Activated T-helper 1 cell treated with anti-CD3 and anti-CD28 coated beads, Interleukin-12 subunit alpha, Interleukin-12 subunit beta, Interleukin-2, Interleukin-4 antibody, amounts not matched to agents 30 ng/mL and 10 ng/mL and 1 ng/mL, durations not matched to agents 14 hours and 24 hours and 36 hours (primary cell): ENCODE measurements around the gene A2M. TPM values are rescaled to one million over a fixed set of nuclear protein-coding genes. Genes with fewer than 3 reads are reported as not detected.

ENCODE experiments used
- DNase-seq: peaks from one replicate; pipeline ENCODE4 v3.0.0; 2021; ENCODE audit warnings: low spot score
- H3K27ac Mint-ChIP-seq: one replicate; pipeline ENCODE4 v1.8.0; 2021; ENCODE audit warnings: mild to moderate bottlenecking, mixed read lengths
- H3K27me3 Mint-ChIP-seq: one replicate; pipeline ENCODE4 v1.8.0; 2022; ENCODE audit warnings: mild to moderate bottlenecking, moderate library complexity, mixed read lengths; ENCODE audit not compliant: insufficient read depth
- H3K36me3 Mint-ChIP-seq: one replicate; pipeline ENCODE4 v1.8.0; 2021; ENCODE audit warnings: low read depth, mixed read lengths
- H3K4me1 Mint-ChIP-seq: one replicate; pipeline ENCODE4 v1.8.0; 2021; ENCODE audit warnings: low read depth, mixed read lengths
- H3K4me3 Mint-ChIP-seq: one replicate; pipeline ENCODE4 v1.8.0; 2021; ENCODE audit warnings: mild to moderate bottlenecking, moderate library complexity, mixed read lengths
- H3K9me3 Mint-ChIP-seq: one replicate; pipeline ENCODE4 v1.8.0; 2021; ENCODE audit warnings: mixed read lengths
- intact Hi-C: fragments of 100-400 bp; cut with micrococcal nuclease; formaldehyde crosslinking; loops from one replicate; pipeline ENCODE4 v1.15.1; 2024
- total RNA-seq: library from RNA; stranded (reverse); gene quantifications from 2 replicates; pipeline ENCODE4 v1.2.3, GENCODE V29; 2022

The A2M gene
- total RNA-seq, 1 donor from 2014 or later, result not detected

DNA sequence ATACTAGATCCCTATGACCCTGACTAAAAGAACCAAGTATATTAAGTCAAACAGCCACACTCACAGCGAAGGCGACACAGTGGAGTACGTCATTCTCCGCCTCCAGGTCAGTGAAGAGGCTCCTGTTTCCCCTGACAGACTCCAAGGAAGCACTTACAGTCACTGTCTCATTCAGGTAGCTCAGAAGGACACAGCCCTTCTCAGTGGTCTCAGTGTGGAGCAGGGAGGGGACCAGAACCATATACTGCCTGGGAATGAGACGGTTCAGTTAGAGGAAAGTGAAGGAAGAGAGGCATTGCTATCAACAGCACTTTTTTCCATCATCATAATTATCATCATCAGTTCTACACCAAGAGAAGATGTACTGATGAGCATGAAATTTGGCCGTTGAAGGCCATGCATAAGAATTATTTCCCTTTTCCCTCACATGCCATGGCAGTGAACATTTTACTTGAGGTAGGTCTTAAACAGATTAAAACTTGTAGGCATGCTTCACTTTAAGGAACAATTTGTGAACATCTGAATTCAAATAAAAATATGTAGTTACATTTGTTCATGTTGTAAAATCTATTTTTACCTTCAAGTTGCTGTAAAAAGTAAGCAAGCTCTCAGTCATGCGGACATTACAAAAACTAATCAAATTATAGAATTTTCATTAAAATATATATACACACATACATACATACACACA, 2.3 kb downstream of the A2M start:
- intact Hi-C loops, result no loop called here

GRCh38 chr12:9112076-9112853, 3.5 kb downstream of the A2M start:
- Mint-ChIP-seq H3K4me1 (peaks cover 11% of the 10 kb centered on the region), H3K4me3 (no peak overlapping the region), H3K27me3 (peaks cover 3% of the 10 kb centered on the region), H3K36me3 (no peaks in the 10 kb centered on the region), H3K27ac (no peak overlapping the region), H3K9me3 (no peaks in the 10 kb centered on the region)
- no peak for DNase-seq
- intact Hi-C loops, result no loop called here

More for the DNA sequence above, 2.3 kb downstream of the A2M start:
- no peak overlapping the region for H3K4me3 Mint-ChIP-seq
- H3K9me3 Mint-ChIP-seq, result no peaks in the 10 kb centered on the region
- H3K27me3 Mint-ChIP-seq, result peaks cover 3% of the 10 kb centered on the region
- DNase-seq, result no peak
- no peaks in the 10 kb centered on the region for H3K36me3 Mint-ChIP-seq
- H3K4me1 Mint-ChIP-seq, result peaks cover 11% of the 10 kb centered on the region
- no peak overlapping the region for H3K27ac Mint-ChIP-seq

DNA sequence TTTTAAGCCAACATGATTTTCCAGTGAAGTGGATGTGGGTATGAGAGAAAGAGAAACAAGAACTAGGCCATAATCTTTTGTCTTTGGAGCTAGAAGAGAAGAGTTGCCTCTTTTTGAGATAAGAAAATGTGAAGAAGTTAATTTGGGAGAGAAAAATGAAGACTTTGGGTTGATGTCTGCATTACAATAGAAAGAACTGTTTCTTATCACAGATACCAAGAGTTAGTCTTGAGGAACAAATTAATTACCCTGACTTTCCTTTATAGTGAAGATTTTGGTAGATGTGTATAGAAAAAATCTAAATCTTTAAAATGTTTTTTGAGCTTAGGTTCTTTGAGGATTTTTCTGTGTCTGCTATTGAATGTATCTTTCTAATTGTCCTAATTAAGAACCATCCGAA, 4.2 kb downstream of the A2M start:
- intact Hi-C loops, result no loop called here
- Mint-ChIP-seq H3K27me3 (peaks cover 3% of the 10 kb centered on the region), H3K36me3 (no peaks in the 10 kb centered on the region), H3K4me1 (peaks cover 10% of the 10 kb centered on the region), H3K4me3 (no peak overlapping the region), H3K9me3 (no peaks in the 10 kb centered on the region), H3K27ac (no peak overlapping the region)
- DNase-seq, result no peak

GRCh38 chr12:9109737-9110491, 5.8 kb downstream of the A2M start:
- DNase-seq, result no peak
- H3K36me3 Mint-ChIP-seq, result no peaks in the 10 kb centered on the region
- no peak overlapping the region for H3K27ac Mint-ChIP-seq
- no peaks in the 10 kb centered on the region for H3K9me3 Mint-ChIP-seq
- H3K4me3 Mint-ChIP-seq, result no peak overlapping the region
- peaks cover 3% of the 10 kb centered on the region for H3K27me3 Mint-ChIP-seq
- H3K4me1 Mint-ChIP-seq, result no peaks in the 10 kb centered on the region
- intact Hi-C loops, result no loop called here

- no peak overlapping the region for H3K27ac Mint-ChIP-seq
- H3K9me3 Mint-ChIP-seq, result no peaks in the 10 kb centered on the region
- no peaks in the 10 kb centered on the region for H3K36me3 Mint-ChIP-seq
- no peaks in the 10 kb centered on the region for H3K4me1 Mint-ChIP-seq
- DNase-seq, result no peak
- no peak overlapping the region for H3K4me3 Mint-ChIP-seq
- H3K27me3 Mint-ChIP-seq, result peaks cover 3% of the 10 kb centered on the region
- intact Hi-C loops, result no loop called here
Observed at GRCh38 chr12:9109213-9109522, 6.6 kb downstream of the A2M start.

GRCh38 chr12:9108504-9109212, 7.1 kb downstream of the A2M start:
- no peaks in the 10 kb centered on the region for H3K9me3 Mint-ChIP-seq
- no peak for DNase-seq
- H3K27ac Mint-ChIP-seq, result no peak overlapping the region
- H3K4me3 Mint-ChIP-seq, result no peak overlapping the region
- no peaks in the 10 kb centered on the region for H3K36me3 Mint-ChIP-seq
- peaks cover 5% of the 10 kb centered on the region for H3K4me1 Mint-ChIP-seq
- H3K27me3 Mint-ChIP-seq, result peaks cover 3% of the 10 kb centered on the region
- intact Hi-C loops, result no loop called here

DNA sequence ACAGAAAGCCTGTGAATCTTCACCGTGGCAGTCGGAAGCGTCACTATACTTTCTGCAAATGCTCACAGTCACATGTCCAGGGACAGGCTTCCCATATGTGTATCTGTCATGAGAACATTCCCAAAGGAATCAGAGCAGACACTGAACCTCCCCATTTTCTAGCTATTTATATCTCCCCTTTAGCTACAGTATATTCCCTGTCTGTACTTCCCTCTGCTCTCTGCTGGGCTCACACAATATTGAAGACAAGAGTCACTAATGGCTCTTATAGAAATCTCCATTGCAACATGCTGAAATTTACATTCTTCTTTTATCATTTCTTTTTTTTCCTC, 8.2 kb downstream of the A2M start:
- Mint-ChIP-seq H3K27me3 (peaks cover 3% of the 10 kb centered on the region), H3K4me1 (peaks cover 7% of the 10 kb centered on the region), H3K9me3 (no peaks in the 10 kb centered on the region), H3K36me3 (no peaks in the 10 kb centered on the region), H3K4me3 (no peak overlapping the region), H3K27ac (no peak overlapping the region)
- intact Hi-C loops, result no loop called here
- no peak for DNase-seq

GRCh38 chr12:9106610-9107541, 8.8 kb downstream of the A2M start:
- no peaks in the 10 kb centered on the region for H3K9me3 Mint-ChIP-seq
- H3K4me3 Mint-ChIP-seq, result no peak overlapping the region
- peaks cover 3% of the 10 kb centered on the region for H3K27me3 Mint-ChIP-seq
- no peaks in the 10 kb centered on the region for H3K36me3 Mint-ChIP-seq
- intact Hi-C loops, result no loop called here
- DNase-seq, result no peak
- peaks cover 7% of the 10 kb centered on the region for H3K4me1 Mint-ChIP-seq
- H3K27ac Mint-ChIP-seq, result no peak overlapping the region

- no peaks in the 10 kb centered on the region for H3K36me3 Mint-ChIP-seq
- H3K4me3 Mint-ChIP-seq, result no peak overlapping the region
- H3K27ac Mint-ChIP-seq, result no peak overlapping the region
- peaks cover 7% of the 10 kb centered on the region for H3K4me1 Mint-ChIP-seq
- no peaks in the 10 kb centered on the region for H3K9me3 Mint-ChIP-seq
- no peak for DNase-seq
- no peaks in the 10 kb centered on the region for H3K27me3 Mint-ChIP-seq
- intact Hi-C loops, result no loop called here
Observed at GRCh38 chr12:9106067-9106466, 9.7 kb downstream of the A2M start.

GRCh38 chr12:9104767-9105423, 10.8 kb downstream of the A2M start:
- Mint-ChIP-seq H3K4me1 (peaks cover 7% of the 10 kb centered on the region), H3K36me3 (no peaks in the 10 kb centered on the region), H3K4me3 (no peak overlapping the region), H3K27me3 (no peaks in the 10 kb centered on the region), H3K27ac (no peak overlapping the region), H3K9me3 (no peaks in the 10 kb centered on the region)
- DNase-seq, result no peak
- intact Hi-C loops, result loop anchor here (5.0 kb wide), 1 partner anchor 142 kb away; no protein-coding TSS in a partner anchor

- Mint-ChIP-seq H3K27ac (no peak overlapping the region), H3K36me3 (no peaks in the 10 kb centered on the region), H3K27me3 (no peaks in the 10 kb centered on the region), H3K4me1 (peaks cover 7% of the 10 kb centered on the region), H3K9me3 (no peaks in the 10 kb centered on the region), H3K4me3 (no peak overlapping the region)
- intact Hi-C loops, result loop anchor here (5.0 kb wide), 1 partner anchor 143 kb away; no protein-coding TSS in a partner anchor
- no peak for DNase-seq
Observed at GRCh38 chr12:9104087-9104486, 11.6 kb downstream of the A2M start.
